ENCODE results near the gene EFCAB5.

DNA sequence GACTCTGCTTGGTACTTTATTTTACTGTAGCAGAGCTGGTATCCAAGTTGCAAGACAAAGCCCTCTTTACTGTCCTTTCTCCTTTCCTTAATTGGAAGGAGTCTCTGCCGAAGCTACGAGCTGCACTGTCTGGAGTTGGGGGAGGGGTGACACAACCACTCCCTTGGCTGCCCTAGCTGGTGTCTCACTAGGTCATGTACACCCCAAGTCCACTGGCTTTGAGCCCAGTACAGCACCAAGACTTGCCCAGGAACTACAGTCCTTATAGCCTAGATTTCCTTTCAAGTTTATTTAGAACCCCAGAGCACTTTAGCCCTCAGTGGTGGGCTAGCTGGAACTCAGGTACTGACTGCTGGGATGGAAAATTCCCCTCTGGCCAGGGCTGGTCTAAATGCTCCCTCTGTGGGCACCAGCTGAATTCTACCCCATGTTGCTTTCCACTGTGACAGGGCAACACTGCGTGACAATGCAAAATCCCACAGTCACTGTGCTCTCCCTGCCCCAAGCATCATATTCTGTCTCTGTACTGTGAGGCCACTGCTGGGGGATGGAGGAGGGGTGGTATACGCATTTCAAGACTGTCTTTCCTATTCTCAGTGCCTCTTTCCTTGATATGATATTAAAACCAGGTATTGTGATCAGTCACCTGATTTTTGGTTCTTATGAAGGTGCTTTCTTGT lies 18.4 kb downstream of the EFCAB5 start:
- TF ChIP-seq POLR2A (IDR thresholded peaks at IDR 0.05; ENCODE audit: low read length) (no peak), GATA1 (IDR thresholded peaks at IDR 0.05; ENCODE audit: low read depth, low read length) (no peak)

All from erythroblast (primary cell).